ENCODE results near the gene HOXA9.

The HOXA9 gene

DNA sequence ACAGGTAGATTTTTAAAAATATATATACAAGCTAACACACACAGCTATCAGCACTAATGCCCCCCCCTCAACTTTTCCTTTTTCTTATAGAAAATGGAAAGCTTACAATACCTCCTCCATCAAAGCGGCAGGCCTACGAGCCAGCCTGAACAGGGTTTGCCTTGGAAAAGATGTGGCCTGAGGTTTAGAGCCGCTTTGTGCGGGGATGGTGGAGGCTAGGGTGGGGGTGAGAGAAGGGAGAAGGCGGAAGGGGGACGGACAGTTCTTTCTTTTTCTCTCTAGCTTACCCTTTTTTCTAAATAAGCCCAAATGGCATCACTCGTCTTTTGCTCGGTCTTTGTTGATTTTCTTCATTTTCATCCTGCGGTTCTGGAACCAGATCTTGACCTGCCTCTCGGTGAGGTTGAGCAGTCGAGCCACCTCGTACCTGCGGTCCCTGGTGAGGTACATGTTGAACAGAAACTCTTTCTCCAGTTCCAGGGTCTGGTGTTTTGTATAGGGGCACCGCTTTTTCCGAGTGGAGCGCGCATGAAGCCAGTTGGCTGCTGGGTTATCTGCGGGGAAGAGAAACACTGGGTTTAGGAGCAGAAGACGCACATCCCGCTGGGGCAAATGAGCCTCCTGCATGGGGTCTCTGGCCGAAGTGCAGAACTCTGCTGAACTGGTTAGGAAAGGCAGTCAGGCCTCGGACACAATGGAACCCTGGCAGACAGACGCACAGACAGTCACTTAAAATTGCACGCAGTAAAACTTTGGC, 1.9 kb downstream of the HOXA9 start:
- no peak for DNase-seq (ENCODE audit: low spot score)

DNA sequence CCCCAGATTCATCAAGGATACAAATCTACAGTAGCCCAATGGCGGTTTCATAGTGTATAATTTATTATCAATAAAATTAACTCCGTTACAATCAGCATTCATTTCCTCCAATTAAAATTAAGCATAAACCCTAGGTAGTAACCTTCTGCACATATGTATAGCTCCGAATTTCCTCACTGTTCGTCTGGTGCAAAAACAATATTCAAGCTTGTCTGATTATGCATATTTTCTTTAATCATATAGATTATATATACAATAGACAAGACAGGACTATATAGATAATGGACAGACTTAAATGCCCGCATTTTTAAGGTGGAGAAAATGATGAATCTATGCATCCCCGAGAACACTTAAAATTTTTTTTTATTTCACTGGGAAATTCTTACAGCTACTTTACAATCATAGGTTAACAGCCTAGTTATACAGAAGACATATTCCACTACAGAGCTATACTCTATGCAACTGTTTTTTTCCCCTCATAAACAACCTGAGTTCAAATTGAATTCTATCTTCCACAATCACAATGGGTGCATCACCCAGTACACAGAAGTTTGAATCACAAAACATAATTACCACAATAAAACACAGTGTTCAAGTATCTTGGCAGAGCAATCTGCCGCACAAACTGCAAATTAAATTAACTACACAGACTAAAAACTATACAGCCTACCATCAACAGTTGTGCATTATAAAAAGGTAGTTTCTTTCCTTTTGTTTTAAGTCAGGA, 2.6 kb downstream of the HOXA9 start:
- no peak for DNase-seq (ENCODE audit: low spot score)

DNA sequence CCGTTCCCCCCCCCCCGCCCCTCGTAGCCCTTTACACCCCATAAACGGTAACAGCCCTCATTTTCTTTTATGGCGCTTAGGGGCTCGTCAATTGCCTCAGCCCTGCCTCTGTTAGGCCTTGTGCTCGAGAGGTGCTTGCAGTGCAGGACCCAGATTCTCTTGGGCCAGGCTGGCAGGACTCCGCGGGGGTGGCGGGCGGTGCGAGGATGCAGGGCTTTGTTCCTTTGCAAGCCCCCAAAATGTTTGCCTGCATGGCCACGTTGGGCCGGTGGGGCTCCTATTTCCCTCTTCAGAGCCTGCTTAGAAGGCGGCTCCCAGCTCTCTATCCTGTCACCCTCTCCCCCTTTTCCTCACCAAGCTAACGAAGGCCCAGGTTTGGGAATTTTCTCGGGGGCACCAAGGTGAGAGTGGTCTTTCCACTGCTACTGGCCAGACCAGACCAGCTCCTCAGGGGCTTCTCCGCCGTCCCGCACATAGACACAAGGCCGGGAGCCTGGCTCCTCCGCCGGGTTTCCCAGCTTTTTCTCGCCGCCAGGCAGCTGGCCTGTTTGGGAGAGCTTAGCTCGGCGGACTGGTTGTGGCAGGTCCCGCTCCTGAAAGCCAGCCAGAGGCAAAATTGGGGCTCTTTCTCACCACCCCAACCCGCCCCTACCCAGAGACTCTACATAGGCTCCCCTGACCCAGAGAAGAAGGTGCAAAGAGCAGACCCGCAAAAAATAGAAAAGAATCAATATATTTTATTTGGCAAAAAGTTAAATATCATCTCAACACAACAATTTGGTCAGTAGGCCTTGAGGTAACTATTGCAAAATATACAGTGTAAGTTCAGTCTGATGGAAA, 3.4 kb downstream of the HOXA9 start:
- DNase-seq (ENCODE audit: low spot score) = no peak

DNA sequence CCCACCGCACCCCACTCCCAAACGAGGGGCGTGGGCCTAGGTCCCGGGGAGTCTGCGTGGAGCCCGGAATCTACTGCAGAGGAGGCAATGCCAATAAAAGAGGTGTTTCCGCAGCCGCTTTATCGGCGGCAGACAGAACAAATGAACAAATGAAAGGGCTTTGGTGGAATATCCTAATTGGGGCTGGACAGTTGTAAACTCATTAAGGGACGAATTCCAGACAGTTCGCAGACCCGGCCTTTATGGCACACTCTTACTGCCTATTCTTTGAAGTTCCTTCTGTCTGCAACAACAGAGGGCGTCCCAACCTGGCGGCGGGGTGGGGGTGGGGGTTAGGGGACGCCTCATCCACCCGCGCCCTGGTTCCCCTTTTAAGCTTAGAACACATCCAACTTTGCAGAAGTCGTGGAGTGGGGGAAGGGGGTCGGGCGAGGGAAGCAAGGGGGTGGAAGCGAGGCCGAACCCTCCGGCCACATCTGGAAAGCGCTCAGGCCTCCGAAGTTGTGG, 4.1 kb downstream of the HOXA9 start:
- no peak for DNase-seq (ENCODE audit: low spot score)

DNA sequence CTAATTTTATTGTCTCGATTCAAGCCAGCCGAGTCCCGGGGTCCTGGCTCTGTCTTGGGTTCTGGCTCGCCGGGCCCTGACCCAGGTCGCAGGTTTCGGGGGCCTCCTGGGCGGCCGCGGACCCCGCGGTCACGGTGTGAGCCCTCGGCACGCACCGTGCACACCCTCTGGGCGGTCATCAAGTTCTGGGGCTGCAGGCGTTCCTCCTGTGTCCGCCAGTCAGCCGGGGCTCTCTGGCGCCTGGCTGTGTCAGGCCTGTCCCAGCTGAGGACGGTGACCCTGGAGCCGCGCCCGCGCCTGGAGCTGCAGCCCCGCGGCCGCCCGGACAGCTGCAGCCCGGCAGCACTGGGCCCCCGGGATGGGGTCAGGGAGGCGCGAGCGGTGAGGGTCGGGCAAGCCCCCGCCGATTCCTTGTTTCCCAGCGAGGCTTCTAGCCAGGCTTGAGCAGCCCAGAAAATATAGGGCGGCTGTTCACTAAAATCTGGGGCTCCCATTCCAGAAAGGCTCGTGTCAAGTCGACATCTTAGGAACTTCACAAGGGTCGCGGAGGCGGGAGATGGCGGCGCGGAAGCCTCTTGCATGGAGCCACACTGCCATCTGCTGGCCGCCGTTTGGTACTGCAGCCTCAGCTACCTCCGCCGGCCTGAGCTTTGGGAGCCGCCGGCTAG, 4.7 kb downstream of the HOXA9 start:
- DNase-seq (ENCODE audit: low spot score) = peak; percentile 87

DNA sequence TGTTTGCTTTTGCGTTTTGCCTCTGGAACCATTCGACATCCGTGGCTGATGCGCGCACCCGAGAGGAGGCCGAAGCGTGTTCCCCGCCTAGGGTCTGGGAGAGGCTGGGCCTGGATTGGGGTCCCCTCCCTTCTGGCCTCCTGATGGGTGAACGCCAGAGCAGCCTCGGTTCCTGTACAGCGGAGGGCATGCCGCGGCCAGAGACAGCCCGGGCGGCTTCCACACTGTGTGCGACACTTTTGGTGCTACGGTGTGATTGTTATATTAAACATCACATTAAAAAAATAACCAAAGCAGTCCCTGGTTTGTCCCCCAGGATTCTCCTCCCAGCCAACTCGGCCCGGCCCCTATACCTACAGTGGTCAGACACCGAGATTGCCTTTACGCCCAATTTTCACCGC, 5.2 kb downstream of the HOXA9 start:
- no peak for DNase-seq (ENCODE audit: low spot score)

DNA sequence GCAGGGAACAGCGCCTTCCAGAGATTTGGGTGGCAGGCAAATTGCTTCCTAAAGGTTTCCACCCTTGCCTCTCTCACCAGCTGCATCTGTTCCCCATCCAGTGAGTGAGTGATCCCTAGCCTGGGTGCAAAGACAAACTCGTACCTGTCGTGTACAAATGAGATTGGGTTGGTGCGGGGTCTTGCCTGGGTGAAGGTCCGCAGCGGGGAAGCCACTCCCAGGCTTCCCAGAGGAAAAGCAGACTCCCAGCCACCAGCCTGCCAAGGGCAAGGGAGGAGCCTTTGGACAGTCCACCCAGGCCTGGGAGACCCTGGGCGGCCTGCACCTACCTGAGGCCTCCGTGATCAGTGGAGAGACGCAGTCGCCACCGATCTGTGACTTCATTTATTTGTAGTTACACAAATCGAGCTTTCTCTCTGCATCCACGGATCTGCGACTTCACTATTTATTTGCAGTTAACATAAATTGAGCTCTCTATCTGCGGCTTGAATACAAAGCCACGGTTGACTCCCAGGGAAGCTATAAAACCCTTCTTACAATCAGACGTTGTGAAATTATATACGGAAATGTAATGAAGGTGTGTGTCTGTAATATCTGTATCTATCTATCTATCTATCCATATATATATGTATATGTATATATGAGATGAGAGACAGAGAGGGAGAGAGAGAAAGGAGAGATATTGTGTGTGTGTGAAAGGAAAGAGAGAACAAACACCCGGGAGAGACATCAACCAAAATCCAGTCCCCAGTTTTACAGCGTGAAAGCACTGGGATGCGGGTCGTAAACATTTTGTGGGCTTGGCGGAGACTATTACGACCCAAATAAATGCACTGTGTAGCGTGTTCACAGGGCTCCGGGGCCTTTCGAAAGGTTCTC, 5.8 kb downstream of the HOXA9 start:
- DNase-seq (ENCODE audit: low spot score) = no peak

DNA sequence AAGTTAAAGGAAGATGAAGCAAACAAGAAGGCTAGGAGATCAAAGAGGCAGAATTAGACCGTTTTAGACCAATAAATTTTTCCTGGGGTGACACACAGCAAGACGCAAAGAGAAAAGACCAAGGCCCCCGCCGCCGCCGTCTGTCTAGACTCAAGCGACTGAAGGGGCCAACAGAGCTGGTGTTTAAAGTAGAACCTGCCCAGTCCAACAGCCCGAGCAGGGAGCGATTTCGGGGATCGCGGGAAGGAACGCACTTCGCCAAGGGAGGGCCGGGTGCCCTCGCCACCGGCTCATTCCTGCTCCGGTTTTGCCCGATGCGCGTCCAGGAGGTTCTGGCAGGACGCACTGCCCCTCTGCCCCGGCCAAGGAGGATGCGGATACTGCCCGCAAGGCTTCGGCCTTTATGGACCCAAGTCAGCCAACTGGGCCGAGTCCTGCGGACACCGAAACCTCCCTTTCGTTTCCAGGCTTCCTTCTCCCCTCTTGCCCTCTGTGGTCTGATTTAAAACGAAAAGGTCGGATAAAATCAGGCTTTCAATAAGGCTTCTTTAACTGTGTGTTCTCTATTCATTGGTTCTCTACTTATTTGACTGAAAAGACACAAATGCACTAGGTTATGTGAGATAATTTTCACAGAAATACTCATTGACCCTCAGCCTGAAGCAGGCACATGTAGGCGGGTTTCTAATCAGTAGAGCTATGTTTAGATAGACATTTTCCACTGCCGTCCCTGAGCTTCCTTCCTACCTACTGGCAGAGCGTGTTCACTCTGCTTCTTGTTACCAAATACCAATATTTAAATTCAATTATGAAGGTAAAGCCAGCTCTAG, 6.7 kb downstream of the HOXA9 start:
- no peak for DNase-seq (ENCODE audit: low spot score)

DNA sequence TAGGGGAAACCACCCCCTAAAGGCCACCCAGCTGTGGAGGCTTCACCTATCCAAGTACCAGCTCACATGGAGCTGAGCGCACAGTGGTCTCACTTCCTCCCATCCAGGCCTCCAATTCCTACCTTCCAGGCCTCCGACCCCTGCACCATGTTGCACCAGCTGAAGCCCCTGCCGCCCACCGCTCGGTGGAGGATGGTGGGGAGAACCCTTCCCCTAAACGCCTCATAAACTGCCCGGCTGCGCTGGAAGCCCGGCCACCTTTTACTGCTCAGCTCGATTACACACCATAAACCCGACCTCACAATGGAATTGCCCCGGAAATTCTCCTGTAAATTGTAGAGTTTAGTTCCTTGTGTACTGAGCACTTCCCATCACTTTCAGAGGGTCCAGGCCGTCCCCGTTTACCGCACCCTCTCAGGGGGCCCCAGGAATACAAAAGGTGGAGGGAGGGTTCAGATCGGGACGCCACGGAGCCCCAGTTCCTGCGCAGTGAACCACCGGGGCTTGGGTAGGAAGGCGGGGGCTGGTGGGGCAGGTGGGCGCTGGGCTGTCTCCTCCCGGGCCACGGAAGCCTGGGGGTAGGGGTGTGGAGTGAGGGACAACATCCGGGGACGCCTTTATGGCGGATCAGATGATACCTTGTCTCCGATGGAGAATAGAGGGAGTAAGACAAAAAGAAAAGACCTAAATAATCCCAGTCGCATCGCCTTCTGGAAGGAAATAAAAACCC, 7.5 kb downstream of the HOXA9 start:
- DNase-seq (ENCODE audit: low spot score) = no peak

DNA sequence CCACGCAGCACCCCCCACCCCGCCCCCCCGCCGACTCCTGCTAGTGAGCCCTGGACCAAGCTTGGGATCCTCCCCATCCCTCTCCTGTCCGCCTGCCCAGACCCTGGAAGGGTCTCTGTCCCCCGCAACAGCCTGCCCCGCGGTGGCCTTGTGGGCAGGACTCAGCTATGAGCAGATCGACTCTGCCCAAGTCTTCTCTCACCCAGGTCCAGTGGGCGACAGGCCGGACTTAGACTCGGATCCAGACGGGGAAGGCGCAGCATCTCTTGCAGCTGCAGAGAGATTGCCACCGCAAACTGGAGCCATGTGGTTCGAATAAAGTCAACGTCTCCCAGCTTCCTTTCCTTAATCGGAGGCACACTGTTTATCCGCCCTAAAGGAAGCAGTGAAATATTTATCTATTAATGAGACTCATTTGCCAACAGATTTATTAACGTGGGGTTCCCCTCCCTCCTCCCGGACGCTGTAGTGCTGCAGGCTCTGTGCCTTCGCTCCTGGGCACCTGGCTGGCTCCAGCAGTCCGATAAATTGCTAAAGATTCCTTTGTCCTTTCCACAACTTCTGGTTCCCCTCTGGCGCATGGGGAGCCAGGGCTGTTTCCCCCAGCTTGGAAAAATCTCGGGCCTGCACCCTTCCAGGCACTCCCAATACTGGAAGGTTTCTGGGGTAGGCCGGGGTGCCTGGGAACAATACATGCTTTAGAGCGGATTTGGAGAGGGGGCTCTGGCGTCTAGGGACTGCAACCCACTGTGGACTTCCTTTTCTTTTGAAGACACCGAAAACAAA, 8.2 kb downstream of the HOXA9 start:
- no peak for DNase-seq (ENCODE audit: low spot score)

DNA sequence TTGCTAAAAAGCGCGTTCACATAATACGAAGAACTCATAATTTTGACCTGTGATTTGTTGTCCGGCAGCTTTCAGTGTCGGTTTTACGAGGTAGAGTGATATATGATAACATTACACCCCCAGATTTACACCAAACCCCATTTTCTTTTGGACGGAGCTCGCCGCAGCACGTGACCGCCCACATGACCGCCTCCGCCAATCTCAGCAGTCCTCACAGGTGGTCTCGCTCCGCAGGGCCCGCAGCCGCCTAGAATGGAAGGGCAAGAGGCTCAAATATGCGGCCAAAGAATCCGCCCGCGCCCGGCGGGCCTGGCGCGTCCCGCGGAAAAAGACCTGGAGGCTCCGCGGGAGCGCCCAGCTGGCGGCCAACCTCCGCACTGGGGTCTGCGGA, 8.8 kb downstream of the HOXA9 start, which contains the start of gene HOXA7:
Gene HOXA7 (minus strand): TSS at position 168 of the 391 bp plus-strand sequence. CDS start 130 bp downstream, at position 38.
- no peak for DNase-seq (ENCODE audit: low spot score)

DNA sequence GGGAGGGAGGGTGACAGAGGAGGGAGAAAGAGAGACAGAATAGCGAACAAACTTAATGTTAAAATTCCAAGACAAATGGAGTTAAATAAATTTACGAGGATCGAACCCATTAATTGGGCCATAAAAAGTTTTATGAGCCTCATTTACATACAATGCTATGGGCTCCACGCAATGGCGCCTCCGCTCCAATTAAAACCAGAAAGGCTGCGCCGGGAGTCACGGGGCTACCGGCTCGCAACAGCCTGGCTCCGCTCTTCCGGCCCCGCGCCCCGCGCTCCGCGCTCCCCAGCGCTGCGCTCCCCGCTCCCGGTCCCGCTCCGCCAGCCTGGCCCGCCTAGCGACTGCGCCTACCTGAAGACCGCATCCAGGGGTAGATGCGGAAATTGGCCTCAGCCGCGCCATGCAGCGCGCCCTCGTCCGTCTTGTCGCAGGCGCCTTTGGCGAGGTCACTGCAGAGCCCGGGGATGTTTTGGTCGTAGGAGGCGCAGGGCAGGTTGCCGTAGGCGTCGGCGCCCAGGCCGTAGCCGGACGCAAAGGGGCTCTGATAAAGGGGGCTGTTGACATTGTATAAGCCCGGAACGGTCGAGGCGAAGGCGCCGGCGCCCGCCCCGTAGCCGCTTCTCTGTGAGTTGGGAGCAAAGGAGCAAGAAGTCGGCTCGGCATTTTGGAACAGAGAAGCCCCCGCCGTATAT, 9.4 kb downstream of the HOXA9 start:
- no peak for DNase-seq (ENCODE audit: low spot score)

DNA sequence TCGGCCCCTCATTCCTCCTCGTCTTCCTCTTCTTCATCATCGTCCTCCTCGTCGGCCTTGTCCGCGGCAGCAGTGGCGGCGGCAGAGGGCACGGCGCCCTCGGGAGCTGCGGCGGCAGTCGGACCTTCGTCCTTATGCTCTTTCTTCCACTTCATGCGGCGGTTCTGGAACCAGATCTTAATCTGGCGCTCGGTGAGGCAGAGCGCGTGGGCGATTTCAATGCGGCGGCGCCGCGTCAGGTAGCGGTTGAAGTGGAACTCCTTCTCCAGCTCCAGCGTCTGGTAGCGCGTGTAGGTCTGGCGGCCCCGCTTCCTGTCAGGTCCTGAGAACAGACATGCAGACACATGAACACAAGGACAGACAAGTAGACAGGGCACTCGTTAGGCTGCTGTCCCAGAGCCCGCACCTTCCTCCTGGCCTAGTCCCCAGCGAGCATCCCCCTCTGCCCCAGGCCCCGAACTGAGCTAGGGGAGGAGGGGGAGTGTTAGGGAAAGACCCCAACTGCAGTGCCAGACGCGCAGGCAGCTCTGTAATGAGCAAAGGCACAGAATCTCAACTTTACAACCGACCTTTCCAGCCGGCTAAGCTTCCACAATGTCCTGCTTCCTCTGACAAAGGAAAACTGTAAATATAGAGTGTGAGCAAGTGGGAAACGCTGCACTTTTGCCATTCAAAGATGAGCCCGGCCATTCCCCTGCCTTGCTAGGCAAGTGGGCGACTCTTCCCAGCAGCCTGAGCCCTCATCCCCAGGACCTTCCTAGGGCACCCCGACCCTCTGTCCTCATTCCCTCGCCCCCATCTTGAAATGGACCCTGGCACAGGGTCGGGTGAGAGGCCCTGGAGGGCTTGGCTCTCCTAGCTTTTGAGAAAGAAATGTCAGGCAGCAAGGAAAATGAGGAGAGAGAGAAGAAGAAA, 10.2 kb downstream of the HOXA9 start:
- DNase-seq (ENCODE audit: low spot score) = no peak

DNA sequence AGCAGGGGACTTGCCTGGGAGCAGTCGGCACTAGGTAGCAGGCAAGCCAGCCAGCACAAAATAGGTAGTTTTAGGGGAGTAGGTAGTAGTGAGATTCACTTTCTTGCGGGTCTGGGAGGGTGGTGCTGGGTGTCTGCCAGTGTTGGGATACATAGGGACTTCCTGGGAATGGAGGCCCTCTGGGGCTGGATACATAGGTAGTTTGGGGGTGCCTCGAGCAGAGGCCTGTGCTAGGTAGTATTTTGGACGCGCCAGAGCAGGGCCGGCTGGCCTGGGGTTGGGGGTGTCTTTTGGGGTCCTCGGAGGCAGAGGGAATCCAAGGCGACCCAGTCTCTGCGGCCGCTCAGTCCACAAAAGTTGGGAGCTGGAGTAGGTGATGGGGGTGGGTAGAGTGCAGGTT, 11.0 kb downstream of the HOXA9 start:
- no peak for DNase-seq (ENCODE audit: low spot score)

DNA sequence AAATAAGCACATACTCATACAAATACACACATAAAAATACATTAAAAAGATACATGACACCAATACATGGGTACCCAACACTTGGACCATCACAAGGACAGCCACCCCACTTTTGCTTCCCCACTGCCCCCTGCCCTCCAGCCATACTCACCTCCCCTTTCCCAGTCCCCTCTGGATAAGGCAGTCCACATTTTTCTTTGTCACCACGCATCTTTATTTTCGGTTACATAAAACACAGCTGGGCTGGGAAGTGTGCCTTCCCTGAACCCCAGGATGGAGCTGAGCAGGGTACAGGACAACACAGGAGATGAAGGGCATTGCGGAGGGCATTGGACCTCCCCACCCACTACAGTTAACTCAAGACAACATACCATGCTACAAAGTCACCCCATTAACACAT, 11.8 kb downstream of the HOXA9 start:
- DNase-seq (ENCODE audit: low spot score) = no peak

DNA sequence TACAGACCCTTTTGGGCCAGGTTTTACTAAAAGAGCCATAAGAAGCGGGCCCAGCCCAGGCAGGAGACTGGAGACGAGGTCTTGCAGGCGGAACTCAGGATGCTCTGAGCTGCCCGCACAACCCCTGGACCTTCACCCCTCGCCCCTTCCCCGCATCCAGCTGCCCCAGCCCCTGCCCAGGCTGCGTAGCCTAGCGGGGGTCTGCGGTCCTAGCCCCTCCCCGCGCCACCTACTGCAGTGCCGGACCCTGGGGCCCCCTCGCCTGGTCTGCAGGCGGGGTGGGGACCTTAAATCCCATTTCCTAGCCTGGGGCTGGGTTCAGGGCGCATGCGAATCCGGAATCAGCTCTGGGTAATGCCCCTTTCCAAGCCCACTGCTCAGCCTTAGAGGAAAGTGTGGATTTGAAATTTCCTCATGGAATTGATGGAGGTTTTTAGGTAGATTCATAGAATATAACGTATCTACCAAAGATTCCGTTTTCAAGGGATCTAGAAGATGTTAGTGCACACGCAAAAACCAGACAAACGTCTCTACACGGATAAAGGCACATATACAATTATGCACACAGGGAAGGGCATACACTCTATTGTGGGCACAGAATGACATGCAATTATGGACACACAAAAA, 12.4 kb downstream of the HOXA9 start:
- no peak for DNase-seq (ENCODE audit: low spot score)

Data from CD4-positive, alpha-beta T cell treated with Interleukin-15 for 4 hours (primary cell).